HG02852 (cell line): ENCODE measurements around the gene OR10G6.
"Not testable (repeated sequence)": the region's sequence is repeated elsewhere in the genome, so short reads cannot be mapped to it uniquely, and the experiment has no call there.

ENCODE experiments used
- ATAC-seq: cut with Tn5 transposase; IDR thresholded peaks from one replicate; pipeline ENCODE4 v1.9.1; 2021; ENCODE audit warnings: mild to moderate bottlenecking, moderate library complexity; ENCODE audit not compliant: unreplicated experiment

The OR10G6 gene

GRCh38 chr11:123995119-123995518 lies at the start of gene OR10G6:
OR10G6 (minus strand) TSS chr11:123995161; CDS start chr11:123995161, 0 bp downstream.
- ATAC-seq: no peak

- ATAC-seq: no peak
These were observed 48.5 kb upstream of the OR10G6 start for GRCh38 chr11:124043420-124043819.

- ATAC-seq: no peak
These were observed 46.3 kb upstream of the OR10G6 start, which contains the start of gene OR10G7 for GRCh38 chr11:124041254-124041653. OR10G7 (minus strand) TSS chr11:124041325; CDS start chr11:124039001, 2,324 bp downstream.

GRCh38 chr11:124039557-124039956 lies 44.6 kb upstream of the OR10G6 start:
- ATAC-seq: no peak

- ATAC-seq: no peak
These were observed 41.7 kb upstream of the OR10G6 start for GRCh38 chr11:124036666-124037065.

- no peak for ATAC-seq
These were observed 31.5 kb upstream of the OR10G6 start, which contains the start of gene OR10G8 for GRCh38 chr11:124026498-124026897. OR10G8 (plus strand) TSS chr11:124026798; CDS start chr11:124029623, 2,825 bp downstream.

GRCh38 chr11:124015837-124016236 lies 20.9 kb upstream of the OR10G6 start:
- ATAC-seq: not testable (repeated sequence)

- ATAC-seq: no peak
These were observed 17.7 kb upstream of the OR10G6 start, which contains the start of gene OR10G4 for GRCh38 chr11:124012697-124013096. OR10G4 (plus strand) TSS chr11:124012997; CDS start chr11:124015575, 2,578 bp downstream.

GRCh38 chr11:123979311-123979710 lies 15.7 kb downstream of the OR10G6 start:
- ATAC-seq: no peak

GRCh38 chr11:123977731-123978347 lies 17.1 kb downstream of the OR10G6 start, which contains the start of gene OR10S1:
OR10S1 (minus strand) TSS chr11:123977781; CDS start chr11:123977664, 117 bp downstream.
- no peak for ATAC-seq

- ATAC-seq: no peak
These were observed 18.0 kb downstream of the OR10G6 start for GRCh38 chr11:123976770-123977560.

GRCh38 chr11:123973816-123974215 lies 21.1 kb downstream of the OR10G6 start:
- ATAC-seq: no peak

GRCh38 chr11:123956752-123957151 lies 38.2 kb downstream of the OR10G6 start:
- no peak for ATAC-seq

GRCh38 chr11:123945132-123945531 lies 49.8 kb downstream of the OR10G6 start:
- ATAC-seq: no peak
